T-helper 1 cell treated with Interleukin-12 subunit alpha and Interleukin-12 subunit beta and Interleukin-4 antibody, amounts not matched to agents 30 ng/mL and 1 ng/mL, for 36 hours (primary cell): ENCODE results near the gene AFF3. TPM values are rescaled to one million over a fixed set of nuclear protein-coding genes. Genes with fewer than 3 reads are reported as not detected.
"Not testable (repeated sequence)": the region's sequence is repeated elsewhere in the genome, so short reads cannot be mapped to it uniquely, and the experiment has no call there.

ENCODE experiments used
- intact Hi-C: fragments of 100-400 bp; cut with micrococcal nuclease; formaldehyde crosslinking; loops from one replicate; pipeline ENCODE4 v1.15.1; 2024
- total RNA-seq: library from RNA; stranded (reverse); gene quantifications from 2 replicates; pipeline ENCODE4 v1.2.3, GENCODE V29; 2022

AFF3 gene
- total RNA-seq, 1 donor from 2014 or later, result 1.2 TPM

GRCh38 chr2:99504844-99505584, 637.4 kb downstream of the AFF3 start:
- intact Hi-C loops, result no loop called here

- intact Hi-C loops, result not testable (repeated sequence)
Observed at GRCh38 chr2:99503662-99504416, 638.6 kb downstream of the AFF3 start.

- intact Hi-C loops, result no loop called here
Observed at GRCh38 chr2:99496021-99496420, 646.4 kb downstream of the AFF3 start.

Other genes starting within 250 kb of the AFF3 start
- 0.54 and 0.56 TPM in 2 replicates for gene LONRF2, start 179.9 kb upstream of the AFF3 start, total RNA-seq